GF-D8 (cell line): ENCODE measurements around the gene NAA80.

Source experiments
- DNase-seq: peaks from one replicate; lab custom pipeline; 2025; lab: John Stamatoyannopoulos, UW

NAA80 gene

GRCh38 chr3:50298836-50299637 is at the start of gene NAA80, which contains the start of gene HYAL3:
NAA80 (minus strand) TSS chr3:50299405; CDS start chr3:50297463, 1,942 bp downstream.
HYAL3 (minus strand) TSS chr3:50299405; CDS start chr3:50295602, 3,803 bp downstream.
- DNase-seq: peak; percentile 97

GRCh38 chr3:50347187-50347813 is 48.1 kb upstream of the NAA80 start:
- DNase-seq: peak; percentile 27

GRCh38 chr3:50345586-50346234 is 46.5 kb upstream of the NAA80 start, which contains the start of gene ZMYND10:
ZMYND10 (minus strand) TSS chr3:50345732; CDS start chr3:50345579, 153 bp downstream.
- DNase-seq: no peak

- DNase-seq: no peak
These were observed 45.8 kb upstream of the NAA80 start for GRCh38 chr3:50345008-50345407.

GRCh38 chr3:50342813-50343633 is 43.8 kb upstream of the NAA80 start:
- DNase-seq: no peak

- DNase-seq: no peak
These were observed 42.9 kb upstream of the NAA80 start for GRCh38 chr3:50341996-50342650.

- DNase-seq: no peak
These were observed 42.3 kb upstream of the NAA80 start for GRCh38 chr3:50341537-50341936.

GRCh38 chr3:50340448-50341329 is 41.5 kb upstream of the NAA80 start, which contains the start of gene RASSF1:
RASSF1 (minus strand) TSS chr3:50340836; CDS start chr3:50340805, 31 bp downstream.
- peak; percentile 92 for DNase-seq

- DNase-seq: no peak
These were observed 40.9 kb upstream of the NAA80 start for GRCh38 chr3:50340147-50340447.

- DNase-seq: no peak
These were observed 40.4 kb upstream of the NAA80 start for GRCh38 chr3:50339485-50340146.

GRCh38 chr3:50338965-50339364 is 39.8 kb upstream of the NAA80 start:
- DNase-seq: no peak

GRCh38 chr3:50337175-50337861 is 38.1 kb upstream of the NAA80 start:
- peak; percentile 96 for DNase-seq

GRCh38 chr3:50336452-50337174 is 37.4 kb upstream of the NAA80 start:
- DNase-seq: no peak

GRCh38 chr3:50334339-50335075 is 35.3 kb upstream of the NAA80 start:
- DNase-seq: no peak

- no peak for DNase-seq
These were observed 34.6 kb upstream of the NAA80 start for GRCh38 chr3:50333744-50334328.

GRCh38 chr3:50331364-50331907 is 32.2 kb upstream of the NAA80 start:
- DNase-seq: no peak

- no peak for DNase-seq
These were observed 31.1 kb upstream of the NAA80 start for GRCh38 chr3:50330330-50330729.
